GM10847 (cell line): ENCODE measurements around the gene GRPEL1.
A peak's percentile ranks its signal among the peaks of the same experiment; 100 is the strongest.

Experiments
- POLR2A ChIP-seq: IDR thresholded peaks from 2 replicates; pipeline ENCODE4 v1.6.1; 2011; ENCODE audit not compliant: insufficient read length; ENCODE audit errors: extremely low read depth

GRPEL1 gene

GRCh38 chr4:7073526-7074390, 5.9 kb upstream of the GRPEL1 start:
- no peak for TF ChIP-seq POLR2A

- no peak for TF ChIP-seq POLR2A
Observed at GRCh38 chr4:7073059-7073458, 5.2 kb upstream of the GRPEL1 start.

- no peak for TF ChIP-seq POLR2A
Observed at GRCh38 chr4:7070729-7071511, 3.1 kb upstream of the GRPEL1 start.

- TF ChIP-seq POLR2A: no peak
Observed at GRCh38 chr4:7068883-7069282, 1.0 kb upstream of the GRPEL1 start.

GRCh38 chr4:7068279-7068842, 497 bp upstream of the GRPEL1 start:
- peak; percentile 68 for TF ChIP-seq POLR2A

GRCh38 chr4:7067126-7067451, 775 bp downstream of the GRPEL1 start:
- TF ChIP-seq POLR2A: no peak

- TF ChIP-seq POLR2A: no peak
Observed at GRCh38 chr4:7066493-7066892, 1.4 kb downstream of the GRPEL1 start.

GRCh38 chr4:7066006-7066405, 1.9 kb downstream of the GRPEL1 start:
- no peak for TF ChIP-seq POLR2A

- no peak for TF ChIP-seq POLR2A
Observed at GRCh38 chr4:7063362-7063761, 4.5 kb downstream of the GRPEL1 start.

- TF ChIP-seq POLR2A: no peak
Observed at GRCh38 chr4:7062816-7063215, 5.0 kb downstream of the GRPEL1 start.

- TF ChIP-seq POLR2A: no peak
Observed at GRCh38 chr4:7061815-7062214, 6.0 kb downstream of the GRPEL1 start.

GRCh38 chr4:7060346-7061150, 7.3 kb downstream of the GRPEL1 start:
- TF ChIP-seq POLR2A: no peak

- TF ChIP-seq POLR2A: no peak
Observed at GRCh38 chr4:7059662-7060061, 8.2 kb downstream of the GRPEL1 start.

- no peak for TF ChIP-seq POLR2A
Observed at GRCh38 chr4:7058792-7059191, 9.1 kb downstream of the GRPEL1 start.

GRCh38 chr4:7055990-7056325, 11.9 kb downstream of the GRPEL1 start:
- TF ChIP-seq POLR2A: no peak
